ENCODE measurements around the gene MAGEA2.
"Not testable (repeated sequence)": the region's sequence is repeated elsewhere in the genome, so short reads cannot be mapped to it uniquely, and the experiment has no call there.

GRCh38 chrX:152758918-152759317 is 5.3 kb upstream of the MAGEA2 start, which contains the start of gene CSAG3:
- TF ChIP-seq POLR2A, POLR2AphosphoS5, EP300 (IDR thresholded peaks at IDR 0.05): not testable (repeated sequence)
- TF ChIP-seq, protein P1, sequence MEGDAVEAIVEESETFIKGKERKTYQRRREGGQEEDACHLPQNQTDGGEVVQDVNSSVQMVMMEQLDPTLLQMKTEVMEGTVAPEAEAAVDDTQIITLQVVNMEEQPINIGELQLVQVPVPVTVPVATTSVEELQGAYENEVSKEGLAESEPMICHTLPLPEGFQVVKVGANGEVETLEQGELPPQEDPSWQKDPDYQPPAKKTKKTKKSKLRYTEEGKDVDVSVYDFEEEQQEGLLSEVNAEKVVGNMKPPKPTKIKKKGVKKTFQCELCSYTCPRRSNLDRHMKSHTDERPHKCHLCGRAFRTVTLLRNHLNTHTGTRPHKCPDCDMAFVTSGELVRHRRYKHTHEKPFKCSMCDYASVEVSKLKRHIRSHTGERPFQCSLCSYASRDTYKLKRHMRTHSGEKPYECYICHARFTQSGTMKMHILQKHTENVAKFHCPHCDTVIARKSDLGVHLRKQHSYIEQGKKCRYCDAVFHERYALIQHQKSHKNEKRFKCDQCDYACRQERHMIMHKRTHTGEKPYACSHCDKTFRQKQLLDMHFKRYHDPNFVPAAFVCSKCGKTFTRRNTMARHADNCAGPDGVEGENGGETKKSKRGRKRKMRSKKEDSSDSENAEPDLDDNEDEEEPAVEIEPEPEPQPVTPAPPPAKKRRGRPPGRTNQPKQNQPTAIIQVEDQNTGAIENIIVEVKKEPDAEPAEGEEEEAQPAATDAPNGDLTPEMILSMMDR (IDR thresholded peaks at IDR 0.05) = not testable (repeated sequence)

Measured in upper lobe of left lung (tissue), 4 donors.